NCI-H460 (cell line): ENCODE results near the gene ACER3. TPM values are rescaled to one million over a fixed set of nuclear protein-coding genes. Genes with fewer than 3 reads are reported as not detected.
"Not testable (repeated sequence)": the region's sequence is repeated elsewhere in the genome, so short reads cannot be mapped to it uniquely, and the experiment has no call there.

Source experiments
- DNase-seq: peaks from one replicate; pipeline ENCODE4 v3.0.0-alpha.2; 2016; ENCODE audit warnings: low read depth; ENCODE audit errors: extremely low read depth
- total RNA-seq: library from RNA; depleted of rRNA; stranded (reverse); fragments of >200 nt; shearing (Covaris generic); gene quantifications from 2 replicates; pipeline ENCODE4 v1.2.3, GENCODE V29; 2014

The ACER3 gene
- total RNA-seq, 1 experiment from 2014 or later, result 14.6 TPM

GRCh38 chr11:77054084-77054483, 193.4 kb downstream of the ACER3 start:
- DNase-seq, result no peak

GRCh38 chr11:77055101-77055561, 194.4 kb downstream of the ACER3 start:
- DNase-seq, result no peak

GRCh38 chr11:77055913-77056312, 195.2 kb downstream of the ACER3 start:
- no peak for DNase-seq

- DNase-seq, result no peak
Observed at GRCh38 chr11:77056814-77057402, 196.2 kb downstream of the ACER3 start.

GRCh38 chr11:77057938-77058474, 197.3 kb downstream of the ACER3 start:
- DNase-seq, result no peak

GRCh38 chr11:77058900-77059299, 198.2 kb downstream of the ACER3 start:
- no peak for DNase-seq

- no peak for DNase-seq
Observed at GRCh38 chr11:77059806-77060205, 199.1 kb downstream of the ACER3 start.

- DNase-seq, result no peak
Observed at GRCh38 chr11:77060234-77060633, 199.5 kb downstream of the ACER3 start.

GRCh38 chr11:77061258-77061657, 200.5 kb downstream of the ACER3 start:
- DNase-seq, result not testable (repeated sequence)

GRCh38 chr11:77062924-77063323, 202.2 kb downstream of the ACER3 start:
- no peak for DNase-seq

GRCh38 chr11:77063407-77063806, 202.7 kb downstream of the ACER3 start:
- no peak for DNase-seq

GRCh38 chr11:77063861-77064260, 203.1 kb downstream of the ACER3 start:
- DNase-seq, result no peak

GRCh38 chr11:77064648-77065217, 204.0 kb downstream of the ACER3 start:
- DNase-seq, result no peak

GRCh38 chr11:77065878-77066228, 205.1 kb downstream of the ACER3 start:
- DNase-seq, result no peak

- DNase-seq, result peak; percentile 78
Observed at GRCh38 chr11:77066229-77067042, 205.7 kb downstream of the ACER3 start, which contains the start of gene CAPN5. Gene CAPN5 (plus strand): TSS chr11:77066971. CDS start chr11:77084887, 17,916 bp downstream.

- no peak for DNase-seq
Observed at GRCh38 chr11:77067861-77068443, 207.2 kb downstream of the ACER3 start.

- DNase-seq, result no peak
Observed at GRCh38 chr11:77068457-77069335, 208.0 kb downstream of the ACER3 start.

- DNase-seq, result no peak
Observed at GRCh38 chr11:77069336-77069968, 208.7 kb downstream of the ACER3 start.

- no peak for DNase-seq
Observed at GRCh38 chr11:77069969-77070582, 209.4 kb downstream of the ACER3 start.
